Osteoblast (primary cell): Measurements from ENCODE around the gene SETX. TPM values are rescaled to one million over a fixed set of nuclear protein-coding genes. Genes with fewer than 3 reads are reported as not detected.

Source experiments
- DNase-seq: peaks from one replicate; pipeline ENCODE4 v3.0.0; 2011; ENCODE audit warnings: low spot score, mixed read lengths; ENCODE audit not compliant: insufficient read length; ENCODE audit errors: missing footprints
- H2AFZ ChIP-seq: 2 replicates; pipeline ENCODE4 v1.6.0; 2011; ENCODE audit warnings: mild to moderate bottlenecking, low read length
- H3K27ac ChIP-seq: 2 replicates; pipeline ENCODE4 v1.5.1; 2011; ENCODE audit warnings: mild to moderate bottlenecking, low read depth, low read length, moderate library complexity
- H3K27me3 ChIP-seq: 2 replicates; pipeline ENCODE4 v1.6.0; 2012; ENCODE audit warnings: mild to moderate bottlenecking, control low read depth, inconsistent platforms, low read length, moderate library complexity; ENCODE audit not compliant: insufficient read depth
- H3K36me3 ChIP-seq: 2 replicates; pipeline ENCODE4 v1.5.1; 2011; ENCODE audit warnings: mild to moderate bottlenecking, low read length, control low read depth, moderate library complexity; ENCODE audit not compliant: insufficient read depth
- H3K4me1 ChIP-seq: 2 replicates; pipeline ENCODE4 v1.5.1; 2011; ENCODE audit warnings: mild to moderate bottlenecking, low read length, control low read depth, moderate library complexity; ENCODE audit not compliant: insufficient read depth
- H3K4me2 ChIP-seq: 2 replicates; pipeline ENCODE4 v1.6.0; 2011; ENCODE audit warnings: mild to moderate bottlenecking, low read length; ENCODE audit not compliant: insufficient read depth
- H3K4me3 ChIP-seq: fragments of 200-600 bp; sonication (generic); 3 replicates; pipeline ENCODE4 v1.5.1; 2012; ENCODE audit warnings: mild to moderate bottlenecking, low read length, inconsistent platforms; ENCODE audit not compliant: insufficient read depth
- H3K79me2 ChIP-seq: 2 replicates; pipeline ENCODE4 v1.6.0; 2012; ENCODE audit warnings: mild to moderate bottlenecking, low read length, control low read depth, inconsistent platforms; ENCODE audit not compliant: insufficient read depth
- H3K9me3 ChIP-seq: 2 replicates; pipeline ENCODE4 v1.5.1; 2011; ENCODE audit warnings: low read depth, low read length, control low read depth
- H4K20me1 ChIP-seq: 2 replicates; pipeline ENCODE4 v1.6.0; 2012; ENCODE audit warnings: mild to moderate bottlenecking, low read length, control low read depth; ENCODE audit not compliant: insufficient read depth
- total RNA-seq: library from RNA; depleted of rRNA; stranded (reverse); fragments of >200 nt; gene quantifications from 2 replicates; pipeline ENCODE4 v1.2.3, GENCODE V29; 2012
- TF ChIP-seq, protein P1 (sequence below): IDR thresholded peaks from 2 replicates; pipeline ENCODE4 v1.5.1; 2011; ENCODE audit warnings: mild to moderate bottlenecking, low read depth, low read length, moderate library complexity; ENCODE audit errors: extremely low read depth

The SETX gene
- total RNA-seq, 1 donor = 89.0 TPM

- no peak overlapping the region for H3K4me3 ChIP-seq
- no peaks in the 10 kb centered on the region for H3K4me1 ChIP-seq
- H3K36me3 ChIP-seq = no peaks in the 10 kb centered on the region
- TF ChIP-seq, protein P1, sequence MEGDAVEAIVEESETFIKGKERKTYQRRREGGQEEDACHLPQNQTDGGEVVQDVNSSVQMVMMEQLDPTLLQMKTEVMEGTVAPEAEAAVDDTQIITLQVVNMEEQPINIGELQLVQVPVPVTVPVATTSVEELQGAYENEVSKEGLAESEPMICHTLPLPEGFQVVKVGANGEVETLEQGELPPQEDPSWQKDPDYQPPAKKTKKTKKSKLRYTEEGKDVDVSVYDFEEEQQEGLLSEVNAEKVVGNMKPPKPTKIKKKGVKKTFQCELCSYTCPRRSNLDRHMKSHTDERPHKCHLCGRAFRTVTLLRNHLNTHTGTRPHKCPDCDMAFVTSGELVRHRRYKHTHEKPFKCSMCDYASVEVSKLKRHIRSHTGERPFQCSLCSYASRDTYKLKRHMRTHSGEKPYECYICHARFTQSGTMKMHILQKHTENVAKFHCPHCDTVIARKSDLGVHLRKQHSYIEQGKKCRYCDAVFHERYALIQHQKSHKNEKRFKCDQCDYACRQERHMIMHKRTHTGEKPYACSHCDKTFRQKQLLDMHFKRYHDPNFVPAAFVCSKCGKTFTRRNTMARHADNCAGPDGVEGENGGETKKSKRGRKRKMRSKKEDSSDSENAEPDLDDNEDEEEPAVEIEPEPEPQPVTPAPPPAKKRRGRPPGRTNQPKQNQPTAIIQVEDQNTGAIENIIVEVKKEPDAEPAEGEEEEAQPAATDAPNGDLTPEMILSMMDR = no peak
- H3K79me2 ChIP-seq = no peaks in the 10 kb centered on the region
- H3K27me3 ChIP-seq = peaks cover 19% of the 10 kb centered on the region
- peak; percentile 56 for DNase-seq
- no peaks in the 10 kb centered on the region for H3K9me3 ChIP-seq
- H3K4me2 ChIP-seq = no peak overlapping the region
- H2AFZ ChIP-seq = no peak overlapping the region
- H3K27ac ChIP-seq = no peak overlapping the region
- no peaks in the 10 kb centered on the region for H4K20me1 ChIP-seq
Measured at GRCh38 chr9:132226571-132227430, 128.0 kb downstream of the SETX start.

DNA sequence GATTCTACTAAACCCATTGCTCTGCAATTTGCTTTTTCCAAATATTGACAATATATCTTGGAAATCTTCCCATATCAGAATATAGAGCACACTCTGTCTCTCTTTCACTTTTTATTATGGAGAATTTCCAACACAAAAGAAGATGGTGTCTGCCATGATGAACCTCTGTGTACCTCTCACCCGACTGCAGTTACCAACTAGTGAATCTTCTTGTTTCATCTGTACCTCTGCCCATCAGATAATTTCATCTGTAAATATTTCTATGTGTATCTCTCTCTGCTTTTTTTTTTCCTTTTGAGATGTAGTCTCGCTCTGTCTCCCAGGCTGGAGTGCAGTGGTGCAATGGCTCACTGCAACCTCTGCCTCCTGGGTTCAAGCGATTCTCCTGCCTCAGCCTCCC lies 130.1 kb downstream of the SETX start:
- Histone ChIP-seq H2AFZ (no peak overlapping the region), H3K4me3 (no peak overlapping the region), H3K4me1 (no peaks in the 10 kb centered on the region), H3K79me2 (no peaks in the 10 kb centered on the region), H3K36me3 (no peaks in the 10 kb centered on the region), H4K20me1 (no peaks in the 10 kb centered on the region), H3K27me3 (peaks cover 38% of the 10 kb centered on the region), H3K9me3 (no peaks in the 10 kb centered on the region), H3K27ac (no peak overlapping the region), H3K4me2 (no peak overlapping the region)
- TF ChIP-seq, protein P1 = no peak
- DNase-seq = peak; percentile 26

DNA sequence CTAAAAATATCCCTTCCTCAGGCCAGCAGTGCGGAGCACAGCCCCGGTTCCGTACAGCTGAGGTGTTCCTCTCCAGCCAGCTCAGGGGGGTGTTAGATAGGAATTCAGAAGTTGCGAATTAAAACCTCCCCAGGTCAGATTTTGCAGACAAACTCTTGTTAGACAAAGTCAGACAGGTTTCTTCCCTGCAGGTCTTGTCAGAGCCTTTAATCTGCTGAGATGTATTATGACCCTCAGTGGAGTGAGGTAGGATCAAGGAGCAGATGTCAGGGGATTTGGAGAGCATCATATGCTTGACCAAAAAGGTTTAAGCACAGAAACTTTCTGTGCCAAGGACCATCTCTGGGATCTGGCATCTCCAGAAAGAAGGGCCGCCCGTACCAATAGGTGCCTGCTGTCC lies 132.8 kb downstream of the SETX start:
- TF ChIP-seq, protein P1 = no peak
- no peak overlapping the region for H3K27ac ChIP-seq

GRCh38 chr9:132218208-132218607 lies 136.6 kb downstream of the SETX start:
- peaks cover 11% of the 10 kb centered on the region for H3K4me1 ChIP-seq
- H3K27ac ChIP-seq = no peak overlapping the region
- H3K4me3 ChIP-seq = no peak overlapping the region
- no peaks in the 10 kb centered on the region for H3K36me3 ChIP-seq
- H2AFZ ChIP-seq = no peak overlapping the region
- H3K79me2 ChIP-seq = no peaks in the 10 kb centered on the region
- H3K9me3 ChIP-seq = no peaks in the 10 kb centered on the region
- no peak overlapping the region for H3K4me2 ChIP-seq
- DNase-seq = no peak
- TF ChIP-seq, protein P1 = no peak
- H4K20me1 ChIP-seq = peaks cover 2% of the 10 kb centered on the region
- H3K27me3 ChIP-seq = peaks cover 47% of the 10 kb centered on the region

More for the DNA sequence above, 132.8 kb downstream of the SETX start:
- Histone ChIP-seq H2AFZ (no peak overlapping the region), H3K27me3 (peaks cover 52% of the 10 kb centered on the region), H3K4me1 (no peaks in the 10 kb centered on the region), H3K9me3 (no peaks in the 10 kb centered on the region), H3K4me2 (no peak overlapping the region), H3K79me2 (no peaks in the 10 kb centered on the region), H3K4me3 (no peak overlapping the region), H4K20me1 (no peaks in the 10 kb centered on the region), H3K36me3 (no peaks in the 10 kb centered on the region)
- no peak for DNase-seq
